ENCODE data around the gene ITPRID2.

ITPRID2 gene

GRCh38 chr2:181849601-181850000, 41.9 kb upstream of the ITPRID2 start:
- no peak for TF ChIP-seq CTCF (IDR thresholded peaks at IDR 0.05; ENCODE audit: low read depth, low read length, missing control alignments)
- DNase-seq (ENCODE audit: extremely low read depth, low read depth) = no peak
- no peak overlapping the region for H3K4me3 ChIP-seq (replicated peaks; ENCODE audit: low read depth, low read length)

- TF ChIP-seq CTCF (IDR thresholded peaks at IDR 0.05; ENCODE audit: low read depth, low read length, missing control alignments) = no peak
- no peak for DNase-seq (ENCODE audit: extremely low read depth, low read depth)
- H3K4me3 ChIP-seq (replicated peaks; ENCODE audit: low read depth, low read length) = no peak overlapping the region
Measured at GRCh38 chr2:181850936-181851560, 40.5 kb upstream of the ITPRID2 start.

- TF ChIP-seq CTCF (IDR thresholded peaks at IDR 0.05; ENCODE audit: low read depth, low read length, missing control alignments) = no peak
- H3K4me3 ChIP-seq (replicated peaks; ENCODE audit: low read depth, low read length) = no peak overlapping the region
- DNase-seq (ENCODE audit: extremely low read depth, low read depth) = no peak
Measured at GRCh38 chr2:181851726-181852125, 39.8 kb upstream of the ITPRID2 start.

GRCh38 chr2:181853696-181854095, 37.8 kb upstream of the ITPRID2 start:
- H3K4me3 ChIP-seq (replicated peaks; ENCODE audit: low read depth, low read length) = no peak overlapping the region
- no peak for TF ChIP-seq CTCF (IDR thresholded peaks at IDR 0.05; ENCODE audit: low read depth, low read length, missing control alignments)
- DNase-seq (ENCODE audit: extremely low read depth, low read depth) = no peak

- TF ChIP-seq CTCF (IDR thresholded peaks at IDR 0.05; ENCODE audit: low read depth, low read length, missing control alignments) = no peak
- no peak for DNase-seq (ENCODE audit: extremely low read depth, low read depth)
- no peak overlapping the region for H3K4me3 ChIP-seq (replicated peaks; ENCODE audit: low read depth, low read length)
Measured at GRCh38 chr2:181857483-181857882, 34.0 kb upstream of the ITPRID2 start.

- DNase-seq (ENCODE audit: extremely low read depth, low read depth) = no peak
- H3K4me3 ChIP-seq (replicated peaks; ENCODE audit: low read depth, low read length) = no peak overlapping the region
- TF ChIP-seq CTCF (IDR thresholded peaks at IDR 0.05; ENCODE audit: low read depth, low read length, missing control alignments) = no peak
Measured at GRCh38 chr2:181858600-181858999, 32.9 kb upstream of the ITPRID2 start.

GRCh38 chr2:181859123-181859522, 32.4 kb upstream of the ITPRID2 start:
- no peak overlapping the region for H3K4me3 ChIP-seq (replicated peaks; ENCODE audit: low read depth, low read length)
- no peak for DNase-seq (ENCODE audit: extremely low read depth, low read depth)
- TF ChIP-seq CTCF (IDR thresholded peaks at IDR 0.05; ENCODE audit: low read depth, low read length, missing control alignments) = no peak
